Measurements from ENCODE around the gene RAD54L.
"Not testable (repeated sequence)": the region's sequence is repeated elsewhere in the genome, so short reads cannot be mapped to it uniquely, and the experiment has no call there.

The RAD54L gene

GRCh38 chr1:46319960-46320914 lies 72.7 kb downstream of the RAD54L start:
- not testable (repeated sequence) for DNase-seq (ENCODE audit: low read depth)

GRCh38 chr1:46322191-46322590 lies 74.6 kb downstream of the RAD54L start:
- not testable (repeated sequence) for DNase-seq (ENCODE audit: low read depth)

- not testable (repeated sequence) for DNase-seq (ENCODE audit: low read depth)
Observed at GRCh38 chr1:46325285-46326076, 77.9 kb downstream of the RAD54L start.

Measured in HS-27A (cell line).